Astrocyte of the spinal cord (primary cell): Measurements from ENCODE around the gene UBE2E2.
A peak's percentile ranks its signal among the peaks of the same experiment; 100 is the strongest.

Experiments
- DNase-seq: peaks from one replicate; pipeline ENCODE4 v3.0.0; 2011; ENCODE audit warnings: low read depth, low spot score
- H3K4me3 ChIP-seq: 2 replicates; pipeline ENCODE4 v1.5.1; 2011; ENCODE audit warnings: low read depth, mild to moderate bottlenecking, low read length, moderate library complexity
- CTCF ChIP-seq: IDR thresholded peaks from 2 replicates; pipeline ENCODE4 v1.5.1; 2012; ENCODE audit warnings: low read depth, mild to moderate bottlenecking, low read length, inconsistent platforms
- in situ Hi-C: cut with HindIII; loops from 2 replicates; pipeline ENCODE4 v1.10.0; 2017; ENCODE audit warnings: low sequenced_read_pairs

UBE2E2 gene

GRCh38 chr3:23259515-23259914 is 56.4 kb downstream of the UBE2E2 start:
- in situ Hi-C loops, result no loop called here
- DNase-seq, result no peak
- H3K4me3 ChIP-seq, result no peak overlapping the region
- no peak for TF ChIP-seq CTCF

GRCh38 chr3:23262766-23263165 is 59.6 kb downstream of the UBE2E2 start:
- H3K4me3 ChIP-seq, result no peak overlapping the region
- TF ChIP-seq CTCF, result no peak
- in situ Hi-C loops, result no loop called here
- peak; percentile 19 for DNase-seq

- H3K4me3 ChIP-seq, result no peak overlapping the region
- in situ Hi-C loops, result no loop called here
- DNase-seq, result peak; percentile 77
- TF ChIP-seq CTCF, result no peak
Observed at GRCh38 chr3:23263796-23264195, 60.7 kb downstream of the UBE2E2 start.

GRCh38 chr3:23264413-23264812 is 61.3 kb downstream of the UBE2E2 start:
- DNase-seq, result peak; percentile 77
- H3K4me3 ChIP-seq, result no peak overlapping the region
- in situ Hi-C loops, result no loop called here
- TF ChIP-seq CTCF, result no peak

- in situ Hi-C loops, result no loop called here
- no peak for TF ChIP-seq CTCF
- DNase-seq, result no peak
- no peak overlapping the region for H3K4me3 ChIP-seq
Observed at GRCh38 chr3:23270423-23270822, 67.3 kb downstream of the UBE2E2 start.

GRCh38 chr3:23271876-23272741 is 69.0 kb downstream of the UBE2E2 start:
- in situ Hi-C loops, result no loop called here
- DNase-seq, result no peak
- H3K4me3 ChIP-seq, result no peak overlapping the region
- no peak for TF ChIP-seq CTCF
